Fibroblast of pulmonary artery (primary cell): ENCODE results near the gene NFE2L2.
"Not testable (repeated sequence)": the region's sequence is repeated elsewhere in the genome, so short reads cannot be mapped to it uniquely, and the experiment has no call there.

Experiments
- DNase-seq: peaks from one replicate; pipeline ENCODE4 v3.0.0-alpha.2; 2010; ENCODE audit warnings: low read depth
- H3K4me3 ChIP-seq: replicated peaks from 2 replicates; pipeline ENCODE4 v1.5.1; 2011; ENCODE audit warnings: low read depth, mild to moderate bottlenecking, control low read depth, low read length, moderate library complexity
- TF ChIP-seq, protein P1 (sequence below): IDR thresholded peaks from 2 replicates; pipeline ENCODE4 v1.5.1; 2011; ENCODE audit warnings: mild to moderate bottlenecking, control low read depth, low read length, inconsistent platforms; ENCODE audit errors: missing control alignments

Gene NFE2L2

GRCh38 chr2:177225965-177226360, 38.6 kb downstream of the NFE2L2 start:
- no peak overlapping the region for H3K4me3 ChIP-seq
- DNase-seq = no peak
- TF ChIP-seq, protein P1, sequence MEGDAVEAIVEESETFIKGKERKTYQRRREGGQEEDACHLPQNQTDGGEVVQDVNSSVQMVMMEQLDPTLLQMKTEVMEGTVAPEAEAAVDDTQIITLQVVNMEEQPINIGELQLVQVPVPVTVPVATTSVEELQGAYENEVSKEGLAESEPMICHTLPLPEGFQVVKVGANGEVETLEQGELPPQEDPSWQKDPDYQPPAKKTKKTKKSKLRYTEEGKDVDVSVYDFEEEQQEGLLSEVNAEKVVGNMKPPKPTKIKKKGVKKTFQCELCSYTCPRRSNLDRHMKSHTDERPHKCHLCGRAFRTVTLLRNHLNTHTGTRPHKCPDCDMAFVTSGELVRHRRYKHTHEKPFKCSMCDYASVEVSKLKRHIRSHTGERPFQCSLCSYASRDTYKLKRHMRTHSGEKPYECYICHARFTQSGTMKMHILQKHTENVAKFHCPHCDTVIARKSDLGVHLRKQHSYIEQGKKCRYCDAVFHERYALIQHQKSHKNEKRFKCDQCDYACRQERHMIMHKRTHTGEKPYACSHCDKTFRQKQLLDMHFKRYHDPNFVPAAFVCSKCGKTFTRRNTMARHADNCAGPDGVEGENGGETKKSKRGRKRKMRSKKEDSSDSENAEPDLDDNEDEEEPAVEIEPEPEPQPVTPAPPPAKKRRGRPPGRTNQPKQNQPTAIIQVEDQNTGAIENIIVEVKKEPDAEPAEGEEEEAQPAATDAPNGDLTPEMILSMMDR = no peak

- not testable (repeated sequence) for H3K4me3 ChIP-seq, DNase-seq
These were observed 41.1 kb downstream of the NFE2L2 start for GRCh38 chr2:177223436-177223835.

- H3K4me3 ChIP-seq = no peak overlapping the region
- TF ChIP-seq, protein P1 = no peak
- no peak for DNase-seq
These were observed 42.6 kb downstream of the NFE2L2 start for GRCh38 chr2:177221970-177222369.

DNA sequence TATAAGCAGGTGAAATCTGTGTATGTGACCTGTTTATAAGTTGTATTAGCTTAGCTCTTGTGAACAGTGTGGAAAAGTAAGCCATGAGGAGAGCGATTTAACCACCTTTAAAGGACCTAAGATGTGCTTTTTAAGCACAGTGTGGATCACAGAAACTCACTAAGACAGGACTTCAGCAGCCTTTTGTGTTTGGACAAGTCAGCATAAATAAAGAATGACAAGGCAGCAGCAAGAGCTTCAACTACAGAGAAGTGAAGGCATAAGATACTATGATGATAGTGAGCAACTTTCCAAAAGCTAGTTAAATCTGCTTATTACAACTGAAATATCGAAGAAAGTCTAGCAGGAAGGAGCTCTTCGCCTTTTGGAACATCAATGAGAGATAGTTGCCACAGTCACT, 43.0 kb downstream of the NFE2L2 start:
- no peak for DNase-seq
- no peak overlapping the region for H3K4me3 ChIP-seq
- TF ChIP-seq, protein P1 = no peak

- H3K4me3 ChIP-seq, DNase-seq: not testable (repeated sequence)
These were observed 44.7 kb downstream of the NFE2L2 start for GRCh38 chr2:177219787-177220186.

DNA sequence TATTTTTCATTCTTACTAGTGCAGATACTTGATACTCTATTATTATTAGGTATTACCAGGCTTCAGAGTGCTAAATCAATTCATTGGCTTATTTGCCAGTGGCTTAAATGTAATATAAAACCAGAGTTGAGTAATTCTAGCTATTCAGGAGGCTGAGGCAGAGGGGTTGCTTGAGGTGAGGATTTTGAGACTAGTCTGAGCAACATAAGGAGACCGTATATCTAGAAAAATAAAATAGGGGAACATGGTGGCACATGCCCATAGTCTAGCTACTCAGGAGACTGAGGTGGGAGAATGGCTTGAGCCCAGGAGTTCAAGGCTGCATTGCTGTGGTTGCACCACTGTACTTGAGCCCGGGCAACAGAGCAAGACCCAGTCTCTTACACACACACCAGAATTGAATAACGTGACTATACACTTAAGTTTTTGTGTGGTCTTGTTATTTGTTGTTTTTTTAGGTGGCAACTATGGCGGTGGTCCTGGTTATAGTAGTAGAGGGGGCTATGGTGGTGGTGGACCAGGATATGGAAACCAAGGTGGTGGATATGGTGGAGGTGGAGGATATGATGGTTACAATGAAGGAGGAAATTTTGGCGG, 47.2 kb downstream of the NFE2L2 start:
- DNase-seq = no peak
- TF ChIP-seq, protein P1 = no peak
- no peak overlapping the region for H3K4me3 ChIP-seq

DNA sequence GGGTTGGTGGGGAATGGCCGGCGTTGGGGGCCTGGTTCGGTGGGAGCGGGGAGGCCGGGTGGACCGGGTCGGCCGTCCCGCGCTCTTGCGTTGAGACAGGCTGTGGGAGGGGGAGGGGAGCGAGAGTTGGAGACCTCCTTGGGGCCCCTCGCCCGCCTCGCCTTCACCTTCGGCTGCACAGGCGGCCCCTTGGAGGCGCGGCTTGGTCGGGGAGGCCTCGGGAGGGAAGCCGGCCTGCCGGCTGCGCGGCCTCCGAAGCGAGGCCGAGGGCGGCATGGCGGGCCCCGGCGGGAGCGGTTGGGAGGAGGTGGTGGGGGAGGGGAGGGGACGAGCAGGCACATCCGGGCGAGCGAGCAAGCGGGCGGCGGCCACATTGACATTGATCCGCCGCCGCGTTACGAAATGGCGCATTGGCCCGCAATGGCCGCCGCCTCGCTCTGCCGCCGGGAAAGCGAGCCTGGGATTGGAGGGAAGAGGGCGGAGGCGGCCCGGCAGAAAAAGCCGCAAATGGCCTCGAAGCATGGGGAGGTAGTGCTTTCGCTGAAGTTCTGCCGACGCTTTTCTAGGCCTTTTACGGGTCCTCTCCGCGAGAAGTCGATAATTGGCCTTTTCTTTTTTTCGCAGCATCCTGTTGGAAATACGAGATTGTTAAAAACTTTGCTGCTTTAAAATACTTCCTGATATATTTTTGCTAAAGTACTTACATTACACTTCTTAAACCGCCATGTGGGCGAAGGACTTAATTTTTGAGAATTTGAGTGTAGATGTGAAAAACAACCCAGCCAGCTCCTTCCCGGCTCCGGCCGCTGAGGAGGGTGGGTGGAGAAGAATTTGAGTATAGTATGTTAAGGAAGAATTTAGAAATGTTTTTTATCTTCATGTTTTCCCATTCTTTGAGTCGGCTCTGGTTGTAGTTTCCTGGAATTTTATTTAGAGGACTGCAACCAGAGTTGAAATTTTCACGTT, 51.4 kb downstream of the NFE2L2 start:
- TF ChIP-seq, protein P1 = no peak
- DNase-seq = peak; percentile 92
- peak overlapping the region; percentile 98 for H3K4me3 ChIP-seq
